ENCODE measurements around the gene TUFM.
"Not testable (repeated sequence)": the region's sequence is repeated elsewhere in the genome, so short reads cannot be mapped to it uniquely, and the experiment has no call there.

TUFM gene

DNA sequence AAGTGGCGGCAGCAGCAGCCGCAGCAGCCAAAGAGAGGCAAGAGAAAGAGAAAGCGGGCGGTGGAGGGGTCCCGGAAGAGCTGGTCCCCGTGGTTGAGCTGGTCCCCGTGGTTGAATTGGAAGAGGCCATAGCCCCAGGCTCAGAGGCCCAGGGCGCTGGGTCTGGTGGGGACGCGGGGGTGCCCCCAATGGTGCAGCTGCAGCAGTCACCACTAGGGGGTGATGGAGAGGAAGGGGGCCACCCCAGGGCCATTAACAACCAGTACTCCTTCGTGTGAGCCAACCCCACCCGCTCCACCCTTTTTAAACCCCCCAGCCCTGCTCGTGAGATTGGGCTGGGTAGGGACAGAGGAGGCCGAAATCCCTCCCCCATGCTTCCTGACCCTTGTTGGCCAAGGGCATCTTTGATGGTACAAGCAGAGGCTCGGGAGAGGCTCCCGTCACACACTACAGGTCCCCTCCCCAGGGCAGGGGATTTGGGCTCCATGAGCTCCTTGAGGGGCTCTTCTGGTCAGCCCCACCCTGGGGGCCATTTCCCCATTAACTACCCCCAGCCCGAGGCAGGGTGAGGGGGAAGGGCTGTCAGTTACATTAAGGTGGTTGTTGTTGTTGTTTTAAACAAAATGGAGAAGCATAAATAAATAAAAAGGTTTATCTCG is 27.5 kb upstream of the TUFM start:
- no peak overlapping the region for H3K4me2 ChIP-seq (ENCODE audit: low read length)
- no peak overlapping the region for H3K4me3 ChIP-seq (ENCODE audit: low read length)
- H3K9me3 ChIP-seq (replicated peaks; ENCODE audit: low read length): no peaks in the 10 kb centered on the region
- no peak overlapping the region for H3K9ac ChIP-seq (ENCODE audit: low read depth, low read length)
- peaks cover 45% of the 10 kb centered on the region for H3K36me3 ChIP-seq (ENCODE audit: insufficient read depth, low read length)
- peaks cover 30% of the 10 kb centered on the region for H3K4me1 ChIP-seq (ENCODE audit: control insufficient read depth, insufficient read depth, low read length)
- no peaks in the 10 kb centered on the region for H3K27me3 ChIP-seq (ENCODE audit: control insufficient read depth, insufficient read depth, low read length)

DNA sequence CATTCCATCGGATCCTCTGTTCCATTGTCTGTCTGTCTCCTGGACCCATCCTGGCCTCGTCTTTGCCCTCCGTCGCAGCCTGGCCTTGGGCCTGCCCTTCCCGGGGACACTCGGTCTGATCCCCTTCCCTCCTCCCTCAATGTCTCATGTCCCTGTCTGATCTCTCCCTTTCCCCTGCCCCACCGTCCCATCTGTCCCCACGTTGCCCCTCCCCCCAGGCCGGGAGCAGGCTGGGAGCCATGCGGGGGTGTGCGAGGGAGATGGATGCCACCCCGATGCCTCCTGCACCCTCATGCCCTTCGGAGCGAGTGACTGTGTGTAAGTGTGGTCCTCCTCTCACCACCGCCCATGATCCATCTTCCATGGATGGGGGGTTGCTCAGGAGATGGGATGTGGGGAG is 26.8 kb upstream of the TUFM start:
- Histone ChIP-seq H3K9ac (ENCODE audit: low read depth, low read length) (no peak overlapping the region), H3K27me3 (ENCODE audit: control insufficient read depth, insufficient read depth, low read length) (no peaks in the 10 kb centered on the region), H3K9me3 (replicated peaks; ENCODE audit: low read length) (no peaks in the 10 kb centered on the region), H3K4me3 (ENCODE audit: low read length) (no peak overlapping the region), H3K4me1 (ENCODE audit: control insufficient read depth, insufficient read depth, low read length) (peaks cover 29% of the 10 kb centered on the region), H3K4me2 (ENCODE audit: low read length) (no peak overlapping the region), H3K36me3 (ENCODE audit: insufficient read depth, low read length) (peaks cover 46% of the 10 kb centered on the region)

DNA sequence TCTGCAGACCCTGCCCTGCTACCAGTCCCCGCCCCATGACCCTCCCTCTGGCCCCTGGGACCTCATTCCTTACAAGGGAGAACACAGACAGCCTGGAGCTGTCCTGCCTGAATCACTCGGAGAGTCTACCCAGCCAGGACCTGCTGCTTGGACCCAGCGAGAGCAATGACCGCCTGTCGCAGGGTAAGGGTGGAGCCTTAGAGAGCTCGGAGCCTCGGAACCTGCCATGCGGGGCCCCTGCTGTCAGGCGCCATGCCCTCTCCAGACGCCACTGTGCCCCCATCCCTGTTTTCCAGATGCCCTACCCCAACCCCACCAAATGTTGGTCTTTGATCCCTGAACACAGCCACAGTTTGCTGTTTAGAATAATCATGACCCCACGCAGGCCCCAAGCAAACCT is 23.1 kb upstream of the TUFM start:
- Histone ChIP-seq H3K4me2 (ENCODE audit: low read length) (no peak overlapping the region), H3K4me3 (ENCODE audit: low read length) (no peak overlapping the region), H3K27me3 (ENCODE audit: control insufficient read depth, insufficient read depth, low read length) (no peaks in the 10 kb centered on the region), H3K9ac (ENCODE audit: low read depth, low read length) (no peak overlapping the region), H3K9me3 (replicated peaks; ENCODE audit: low read length) (no peaks in the 10 kb centered on the region), H3K36me3 (ENCODE audit: insufficient read depth, low read length) (peaks cover 64% of the 10 kb centered on the region), H3K4me1 (ENCODE audit: control insufficient read depth, insufficient read depth, low read length) (peaks cover 9% of the 10 kb centered on the region)

- H3K4me1 ChIP-seq (ENCODE audit: control insufficient read depth, insufficient read depth, low read length); H3K27me3 ChIP-seq (ENCODE audit: control insufficient read depth, insufficient read depth, low read length); H3K4me3 ChIP-seq (ENCODE audit: low read length); H3K4me2 ChIP-seq (ENCODE audit: low read length); H3K9me3 ChIP-seq (replicated peaks; ENCODE audit: low read length); H3K9ac ChIP-seq (ENCODE audit: low read depth, low read length): not testable (repeated sequence)
- H3K36me3 ChIP-seq (ENCODE audit: insufficient read depth, low read length): peaks cover 50% of the 10 kb centered on the region
Observed at GRCh38 chr16:28867646-28868045, 21.5 kb upstream of the TUFM start.

- Histone ChIP-seq H3K9ac (ENCODE audit: low read depth, low read length) (no peak overlapping the region), H3K27me3 (ENCODE audit: control insufficient read depth, insufficient read depth, low read length) (no peaks in the 10 kb centered on the region), H3K4me1 (ENCODE audit: control insufficient read depth, insufficient read depth, low read length) (peaks cover 11% of the 10 kb centered on the region), H3K36me3 (ENCODE audit: insufficient read depth, low read length) (peaks cover 47% of the 10 kb centered on the region), H3K4me2 (ENCODE audit: low read length) (no peak overlapping the region), H3K4me3 (ENCODE audit: low read length) (no peak overlapping the region), H3K9me3 (replicated peaks; ENCODE audit: low read length) (no peaks in the 10 kb centered on the region)
Observed at GRCh38 chr16:28867241-28867640, 21.1 kb upstream of the TUFM start.

DNA sequence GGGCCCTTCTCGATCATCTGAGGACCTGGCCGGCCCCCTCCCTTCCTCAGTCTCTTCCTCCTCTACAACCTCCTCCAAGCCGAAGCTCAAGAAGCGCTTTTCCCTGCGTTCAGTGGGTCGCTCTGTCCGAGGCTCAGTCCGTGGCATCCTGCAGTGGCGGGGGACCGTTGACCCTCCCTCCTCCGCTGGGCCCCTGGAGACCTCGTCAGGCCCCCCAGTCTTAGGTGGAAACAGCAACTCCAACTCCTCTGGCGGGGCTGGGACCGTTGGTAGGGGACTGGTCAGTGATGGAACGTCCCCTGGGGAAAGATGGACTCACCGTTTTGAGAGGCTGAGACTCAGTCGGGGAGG is 20.3 kb upstream of the TUFM start:
- Histone ChIP-seq H3K9me3 (replicated peaks; ENCODE audit: low read length) (no peaks in the 10 kb centered on the region), H3K27me3 (ENCODE audit: control insufficient read depth, insufficient read depth, low read length) (no peaks in the 10 kb centered on the region), H3K4me1 (ENCODE audit: control insufficient read depth, insufficient read depth, low read length) (peaks cover 15% of the 10 kb centered on the region), H3K4me3 (ENCODE audit: low read length) (no peak overlapping the region), H3K9ac (ENCODE audit: low read depth, low read length) (no peak overlapping the region), H3K4me2 (ENCODE audit: low read length) (no peak overlapping the region), H3K36me3 (ENCODE audit: insufficient read depth, low read length) (peaks cover 45% of the 10 kb centered on the region)

DNA sequence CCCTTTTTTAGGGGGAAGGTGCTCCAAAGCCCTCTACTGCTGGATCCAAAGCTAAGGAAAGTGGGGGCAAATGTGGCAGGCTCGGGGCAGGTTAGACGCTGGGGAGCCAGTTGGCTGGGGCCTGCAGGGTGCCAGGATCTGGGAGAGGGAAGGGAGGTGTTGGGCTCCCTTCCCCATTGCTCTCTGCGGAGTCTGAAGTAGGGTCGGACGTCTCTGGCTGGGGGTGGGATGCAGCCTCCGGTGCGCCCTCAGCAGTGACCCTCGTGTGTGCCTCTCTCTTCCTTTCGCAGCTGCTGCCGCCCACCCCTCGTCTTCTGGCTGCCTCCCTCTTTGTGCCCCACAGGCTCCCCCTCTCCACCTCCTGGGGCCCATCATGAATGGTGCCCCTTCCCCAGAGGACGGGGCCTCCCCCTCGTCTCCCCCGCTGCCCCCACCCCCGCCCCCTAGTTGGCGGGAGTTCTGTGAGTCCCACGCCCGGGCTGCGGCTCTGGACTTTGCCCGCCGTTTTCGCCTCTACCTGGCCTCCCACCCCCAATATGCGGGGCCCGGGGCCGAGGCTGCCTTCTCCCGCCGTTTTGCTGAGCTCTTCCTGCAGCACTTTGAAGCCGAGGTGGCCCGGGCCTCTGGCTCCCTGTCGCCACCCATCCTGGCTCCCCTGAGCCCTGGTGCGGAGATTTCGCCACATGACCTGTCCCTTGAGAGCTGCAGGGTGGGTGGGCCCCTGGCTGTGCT is 19.7 kb upstream of the TUFM start:
- Histone ChIP-seq H3K4me2 (ENCODE audit: low read length) (peak overlapping the region; percentile 99), H3K4me1 (ENCODE audit: control insufficient read depth, insufficient read depth, low read length) (peaks cover 15% of the 10 kb centered on the region), H3K9me3 (replicated peaks; ENCODE audit: low read length) (no peaks in the 10 kb centered on the region), H3K36me3 (ENCODE audit: insufficient read depth, low read length) (peaks cover 39% of the 10 kb centered on the region), H3K27me3 (ENCODE audit: control insufficient read depth, insufficient read depth, low read length) (no peaks in the 10 kb centered on the region), H3K4me3 (ENCODE audit: low read length) (no peak overlapping the region), H3K9ac (ENCODE audit: low read depth, low read length) (peak overlapping the region; percentile 6)

DNA sequence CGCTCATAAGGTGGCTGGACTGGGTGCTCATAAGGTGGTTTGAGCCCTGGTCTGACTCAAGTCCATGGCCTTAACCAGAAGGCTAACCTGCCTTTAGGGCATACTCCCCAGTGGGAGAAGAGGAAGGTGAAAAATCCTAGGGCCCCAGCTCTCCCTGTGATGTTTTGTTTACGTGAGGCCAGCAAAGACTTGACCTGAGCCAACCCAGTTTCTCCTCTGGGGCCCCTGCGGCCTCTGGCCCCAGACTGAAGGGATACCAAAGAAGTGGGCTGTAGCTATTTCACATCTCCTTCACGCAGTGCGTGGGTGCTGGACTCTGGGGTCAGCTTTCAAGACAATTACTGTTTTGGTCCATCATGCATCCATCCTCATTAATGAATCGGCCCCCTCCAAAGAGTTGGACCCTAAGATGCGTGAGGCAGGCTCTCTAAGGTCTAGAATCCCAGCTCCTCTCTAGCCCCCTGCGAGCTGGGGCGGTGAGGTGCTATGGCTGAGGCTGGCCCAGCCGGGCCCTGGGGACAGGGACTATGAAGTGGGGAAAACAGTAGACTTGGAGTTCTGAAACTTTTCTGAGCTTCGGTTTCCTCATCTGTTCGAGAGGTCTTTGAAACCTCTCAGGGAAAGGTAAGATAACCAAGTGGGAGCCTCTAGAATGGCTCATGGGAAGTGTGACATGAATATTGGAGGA is 19.0 kb upstream of the TUFM start:
- peaks cover 33% of the 10 kb centered on the region for H3K36me3 ChIP-seq (ENCODE audit: insufficient read depth, low read length)
- no peaks in the 10 kb centered on the region for H3K9me3 ChIP-seq (replicated peaks; ENCODE audit: low read length)
- peak overlapping the region; percentile 99 for H3K4me2 ChIP-seq (ENCODE audit: low read length)
- H3K4me3 ChIP-seq (ENCODE audit: low read length): peak overlapping the region; percentile 100
- peaks cover 15% of the 10 kb centered on the region for H3K4me1 ChIP-seq (ENCODE audit: control insufficient read depth, insufficient read depth, low read length)
- no peaks in the 10 kb centered on the region for H3K27me3 ChIP-seq (ENCODE audit: control insufficient read depth, insufficient read depth, low read length)
- H3K9ac ChIP-seq (ENCODE audit: low read depth, low read length): peak overlapping the region; percentile 100

DNA sequence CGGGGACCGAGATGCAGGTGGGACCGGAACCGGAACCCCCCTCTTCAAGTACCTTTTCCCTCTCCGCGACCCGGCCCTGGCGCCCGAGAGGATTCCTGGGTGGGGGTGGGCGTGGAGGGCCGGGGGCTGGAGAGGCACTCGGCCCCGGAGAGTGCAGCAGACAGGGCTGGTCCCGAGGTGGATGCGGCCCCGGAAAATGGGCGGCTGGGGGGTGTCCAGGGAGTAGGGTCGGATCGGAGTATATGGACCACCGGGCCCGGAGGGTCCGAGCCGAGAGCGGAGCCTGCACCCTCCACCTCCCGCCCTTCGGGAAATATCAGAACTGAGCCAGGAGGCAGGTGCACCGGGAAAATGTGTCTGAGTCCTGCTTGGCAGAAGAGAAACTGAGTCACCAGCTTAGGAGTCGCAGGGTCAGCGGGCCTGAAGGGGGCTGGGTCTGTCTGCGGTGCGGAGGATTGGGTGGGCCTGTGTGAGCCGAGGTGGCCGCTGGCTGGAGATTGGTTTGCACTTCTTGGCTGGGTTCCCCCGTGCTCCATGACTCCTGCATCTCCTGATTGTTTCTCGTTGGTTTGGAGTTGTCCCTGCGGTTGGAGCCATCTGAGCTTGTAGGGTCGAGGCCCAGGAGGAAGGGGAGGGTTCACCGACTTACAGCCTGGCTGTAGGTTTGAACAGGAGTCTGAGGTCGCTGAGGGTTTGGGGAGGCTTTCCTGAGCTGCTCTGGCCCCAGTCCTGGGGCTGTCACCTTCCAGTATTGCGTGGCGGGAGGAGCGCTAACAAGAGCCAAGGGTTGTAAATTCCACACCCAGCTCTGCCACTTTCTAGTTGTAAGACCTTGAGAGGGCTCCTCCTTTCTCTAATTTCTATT is 18.0 kb upstream of the TUFM start:
- no peaks in the 10 kb centered on the region for H3K9me3 ChIP-seq (replicated peaks; ENCODE audit: low read length)
- peak overlapping the region; percentile 100 for H3K9ac ChIP-seq (ENCODE audit: low read depth, low read length)
- H3K36me3 ChIP-seq (ENCODE audit: insufficient read depth, low read length): peaks cover 23% of the 10 kb centered on the region
- peaks cover 15% of the 10 kb centered on the region for H3K4me1 ChIP-seq (ENCODE audit: control insufficient read depth, insufficient read depth, low read length)
- H3K4me2 ChIP-seq (ENCODE audit: low read length): peak overlapping the region; percentile 99
- peak overlapping the region; percentile 100 for H3K4me3 ChIP-seq (ENCODE audit: low read length)
- H3K27me3 ChIP-seq (ENCODE audit: control insufficient read depth, insufficient read depth, low read length): no peaks in the 10 kb centered on the region

DNA sequence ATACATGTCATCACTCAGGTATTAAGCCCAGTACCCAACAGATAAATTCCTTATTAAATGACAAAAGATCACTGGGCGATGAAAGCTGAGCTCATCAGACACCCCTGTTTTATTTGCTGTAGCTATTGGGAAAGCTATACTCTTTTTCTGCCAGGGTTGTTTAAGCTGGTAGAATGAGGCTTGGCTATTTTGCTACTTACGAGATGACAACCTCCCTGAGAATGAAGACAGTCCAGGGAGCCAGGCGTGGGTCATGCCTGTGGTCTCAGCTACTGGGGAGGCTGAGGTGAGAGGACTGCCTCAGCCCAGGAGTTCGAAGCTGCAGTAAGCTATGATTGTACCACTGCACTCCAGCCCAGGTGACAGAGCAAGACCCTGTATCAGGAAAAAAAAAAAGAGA is 13.2 kb upstream of the TUFM start:
- Histone ChIP-seq H3K4me1 (ENCODE audit: control insufficient read depth, insufficient read depth, low read length) (peaks cover 18% of the 10 kb centered on the region), H3K9me3 (replicated peaks; ENCODE audit: low read length) (no peaks in the 10 kb centered on the region), H3K27me3 (ENCODE audit: control insufficient read depth, insufficient read depth, low read length) (no peaks in the 10 kb centered on the region), H3K4me2 (ENCODE audit: low read length) (no peak overlapping the region), H3K9ac (ENCODE audit: low read depth, low read length) (no peak overlapping the region), H3K36me3 (ENCODE audit: insufficient read depth, low read length) (no peaks in the 10 kb centered on the region), H3K4me3 (ENCODE audit: low read length) (no peak overlapping the region)

DNA sequence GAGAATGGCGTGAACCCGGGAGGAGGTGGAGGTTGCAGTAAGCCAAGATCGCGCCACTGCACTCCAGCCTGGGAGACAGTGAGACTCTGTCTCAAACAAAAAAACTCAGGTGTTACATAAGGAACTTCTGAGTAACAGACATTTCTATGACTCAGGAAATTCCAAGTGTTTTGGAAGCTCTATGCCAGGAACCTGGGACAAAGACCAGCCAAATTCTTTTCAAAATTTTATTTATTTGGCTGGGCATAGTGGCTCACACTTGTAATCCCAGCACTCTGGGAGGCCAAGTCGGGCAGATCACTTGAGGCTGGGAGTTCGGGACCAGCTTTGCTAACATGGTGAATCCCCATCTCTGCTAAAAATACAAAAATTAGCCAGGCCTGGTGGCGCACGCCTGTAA is 12.3 kb upstream of the TUFM start:
- no peaks in the 10 kb centered on the region for H3K9me3 ChIP-seq (replicated peaks; ENCODE audit: low read length)
- H3K4me2 ChIP-seq (ENCODE audit: low read length): no peak overlapping the region
- H3K36me3 ChIP-seq (ENCODE audit: insufficient read depth, low read length): no peaks in the 10 kb centered on the region
- peaks cover 18% of the 10 kb centered on the region for H3K4me1 ChIP-seq (ENCODE audit: control insufficient read depth, insufficient read depth, low read length)
- H3K9ac ChIP-seq (ENCODE audit: low read depth, low read length): no peak overlapping the region
- no peak overlapping the region for H3K4me3 ChIP-seq (ENCODE audit: low read length)
- no peaks in the 10 kb centered on the region for H3K27me3 ChIP-seq (ENCODE audit: control insufficient read depth, insufficient read depth, low read length)
